Measurements from ENCODE around the gene TMEM14A. TPM values are rescaled to one million over a fixed set of nuclear protein-coding genes. Genes with fewer than 3 reads are reported as not detected.
"Not testable (repeated sequence)": the region's sequence is repeated elsewhere in the genome, so short reads cannot be mapped to it uniquely, and the experiment has no call there.

TMEM14A gene
- total RNA-seq, 1 donor from 2014 or later, result 14.6 TPM

DNA sequence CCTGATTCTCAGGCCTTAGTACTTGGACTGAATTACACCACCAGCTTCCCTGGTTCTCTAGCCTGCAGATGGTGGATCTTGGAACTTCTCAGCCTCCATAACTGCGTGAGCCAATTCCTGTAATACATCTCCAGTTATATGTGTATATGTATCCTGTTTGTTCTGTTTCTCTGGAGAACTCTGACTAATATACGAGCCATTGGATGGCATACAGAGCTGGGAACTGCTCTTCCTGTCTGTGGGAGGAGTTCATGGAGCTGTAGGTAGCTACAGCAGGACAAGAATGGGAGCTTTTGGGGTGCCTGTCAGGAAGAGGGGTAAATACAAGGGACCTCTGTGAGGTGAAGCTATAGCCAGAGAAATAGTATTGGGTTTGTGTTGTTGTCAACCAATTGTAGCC, 41.2 kb downstream of the TMEM14A start:
- no peak overlapping the region for H3K4me3 ChIP-seq
- DNase-seq (no peak), ATAC-seq (no peak)
- H3K4me1 ChIP-seq, result no peaks in the 10 kb centered on the region
- intact Hi-C loops (cut with DNase I), result no loop called here
- TF ChIP-seq, protein P1, sequence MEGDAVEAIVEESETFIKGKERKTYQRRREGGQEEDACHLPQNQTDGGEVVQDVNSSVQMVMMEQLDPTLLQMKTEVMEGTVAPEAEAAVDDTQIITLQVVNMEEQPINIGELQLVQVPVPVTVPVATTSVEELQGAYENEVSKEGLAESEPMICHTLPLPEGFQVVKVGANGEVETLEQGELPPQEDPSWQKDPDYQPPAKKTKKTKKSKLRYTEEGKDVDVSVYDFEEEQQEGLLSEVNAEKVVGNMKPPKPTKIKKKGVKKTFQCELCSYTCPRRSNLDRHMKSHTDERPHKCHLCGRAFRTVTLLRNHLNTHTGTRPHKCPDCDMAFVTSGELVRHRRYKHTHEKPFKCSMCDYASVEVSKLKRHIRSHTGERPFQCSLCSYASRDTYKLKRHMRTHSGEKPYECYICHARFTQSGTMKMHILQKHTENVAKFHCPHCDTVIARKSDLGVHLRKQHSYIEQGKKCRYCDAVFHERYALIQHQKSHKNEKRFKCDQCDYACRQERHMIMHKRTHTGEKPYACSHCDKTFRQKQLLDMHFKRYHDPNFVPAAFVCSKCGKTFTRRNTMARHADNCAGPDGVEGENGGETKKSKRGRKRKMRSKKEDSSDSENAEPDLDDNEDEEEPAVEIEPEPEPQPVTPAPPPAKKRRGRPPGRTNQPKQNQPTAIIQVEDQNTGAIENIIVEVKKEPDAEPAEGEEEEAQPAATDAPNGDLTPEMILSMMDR (IDR thresholded peaks at IDR 0.05), result no peak
- H3K9me3 ChIP-seq, result no peaks in the 10 kb centered on the region
- no peak overlapping the region for H3K27ac ChIP-seq
- H3K27me3 ChIP-seq (ENCODE audit: low read depth), result no peaks in the 10 kb centered on the region
- no peaks in the 10 kb centered on the region for H3K36me3 ChIP-seq

DNA sequence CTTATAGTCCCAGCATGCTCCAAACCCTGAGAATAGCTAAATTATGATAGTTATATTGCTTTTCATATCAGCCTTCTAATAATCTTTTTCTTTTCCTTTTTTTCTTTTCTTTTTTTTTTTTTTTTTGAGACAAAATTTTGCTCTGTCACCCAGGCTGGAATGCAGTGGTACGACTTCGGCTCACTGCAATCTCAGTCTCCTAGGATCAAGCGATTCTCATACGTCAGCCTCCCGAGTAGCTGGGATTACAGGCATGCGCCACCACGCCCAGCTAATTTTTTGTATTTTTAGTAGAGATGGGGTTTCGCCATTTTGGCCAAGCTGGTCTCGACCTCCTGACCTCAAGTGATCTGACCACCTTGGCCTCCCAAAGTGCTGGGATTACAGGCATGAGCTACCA, 43.8 kb downstream of the TMEM14A start:
- intact Hi-C loops (cut with DNase I); H3K4me3 ChIP-seq; H3K36me3 ChIP-seq; H3K27me3 ChIP-seq (ENCODE audit: low read depth); H3K9me3 ChIP-seq; ATAC-seq; DNase-seq; H3K4me1 ChIP-seq; H3K27ac ChIP-seq: not testable (repeated sequence)

DNA sequence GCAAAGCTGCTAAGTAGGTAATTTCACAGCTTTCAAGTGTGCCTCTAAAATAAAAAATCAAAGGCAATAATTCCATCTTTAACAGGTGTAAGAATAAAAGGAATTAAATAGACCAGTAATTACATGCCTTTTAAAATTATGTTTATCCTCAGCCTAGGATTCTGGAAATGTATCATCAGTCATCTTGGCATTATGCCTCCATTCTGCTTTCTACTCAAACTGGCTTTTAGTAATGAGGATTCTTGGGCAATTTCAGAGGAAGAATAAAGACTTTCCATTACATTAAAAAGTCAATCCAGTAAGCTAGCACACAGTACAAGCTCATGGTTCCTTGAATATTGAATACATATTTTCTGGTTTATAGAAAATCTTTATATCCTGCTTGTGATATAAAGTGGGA, 47.6 kb downstream of the TMEM14A start:
- intact Hi-C loops (cut with DNase I), result no loop called here
- ATAC-seq (no peak), DNase-seq (no peak)
- H3K4me3 ChIP-seq, result no peak overlapping the region
- H3K36me3 ChIP-seq, result no peaks in the 10 kb centered on the region
- no peaks in the 10 kb centered on the region for H3K9me3 ChIP-seq
- TF ChIP-seq, protein P1 (IDR thresholded peaks at IDR 0.05), result no peak
- no peaks in the 10 kb centered on the region for H3K4me1 ChIP-seq
- H3K27me3 ChIP-seq (ENCODE audit: low read depth), result no peaks in the 10 kb centered on the region
- no peak overlapping the region for H3K27ac ChIP-seq

DNA sequence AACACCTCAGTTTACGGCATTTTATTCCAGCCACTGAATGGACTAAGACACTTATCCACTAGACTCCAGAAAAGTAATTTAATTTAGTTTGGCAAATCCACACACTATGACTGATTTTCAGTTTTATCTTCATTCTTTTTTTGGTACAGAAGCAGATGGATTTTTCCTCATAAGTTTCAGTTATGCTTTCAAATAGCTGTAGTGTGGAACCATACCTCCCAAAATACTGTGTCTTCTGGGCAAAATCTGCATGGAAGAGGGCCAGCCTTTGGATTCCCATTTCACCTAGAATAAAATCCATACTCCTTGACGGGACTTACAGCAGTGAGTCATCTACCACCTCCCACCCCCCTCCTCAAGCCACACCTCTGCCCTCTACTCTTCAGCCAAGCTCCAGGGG, 49.4 kb downstream of the TMEM14A start:
- intact Hi-C loops (cut with DNase I), result no loop called here
- Histone ChIP-seq H3K4me3 (no peak overlapping the region), H3K4me1 (no peaks in the 10 kb centered on the region), H3K27ac (no peak overlapping the region), H3K9me3 (no peaks in the 10 kb centered on the region), H3K27me3 (ENCODE audit: low read depth) (no peaks in the 10 kb centered on the region), H3K36me3 (no peaks in the 10 kb centered on the region)
- DNase-seq, result no peak
- TF ChIP-seq, protein P1 (IDR thresholded peaks at IDR 0.05), result no peak
- ATAC-seq, result no peak

DNA sequence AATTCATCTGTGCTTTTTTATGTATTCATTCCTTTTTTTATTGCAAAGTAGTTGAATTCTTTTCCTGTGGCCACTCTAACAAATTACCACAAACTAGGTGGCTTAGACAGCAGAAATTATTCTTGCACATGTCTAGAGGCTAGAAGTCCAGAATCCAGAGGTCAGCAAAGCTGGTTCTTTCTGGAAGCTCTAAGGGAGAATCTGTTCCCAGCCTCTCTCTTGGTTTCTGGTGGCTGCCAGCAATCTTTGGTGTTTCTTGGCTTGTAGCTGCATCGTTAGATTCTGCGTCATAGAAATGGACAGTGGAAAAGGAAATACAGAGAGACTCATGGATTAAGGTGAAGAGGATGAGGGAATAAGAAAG, 53.1 kb downstream of the TMEM14A start:
- intact Hi-C loops (cut with DNase I), result no loop called here
- Histone ChIP-seq H3K9me3 (no peaks in the 10 kb centered on the region), H3K27ac (no peak overlapping the region), H3K36me3 (no peaks in the 10 kb centered on the region), H3K4me1 (no peaks in the 10 kb centered on the region), H3K27me3 (ENCODE audit: low read depth) (no peaks in the 10 kb centered on the region), H3K4me3 (no peak overlapping the region)
- ATAC-seq (no peak), DNase-seq (no peak)
- TF ChIP-seq, protein P1 (IDR thresholded peaks at IDR 0.05), result no peak

DNA sequence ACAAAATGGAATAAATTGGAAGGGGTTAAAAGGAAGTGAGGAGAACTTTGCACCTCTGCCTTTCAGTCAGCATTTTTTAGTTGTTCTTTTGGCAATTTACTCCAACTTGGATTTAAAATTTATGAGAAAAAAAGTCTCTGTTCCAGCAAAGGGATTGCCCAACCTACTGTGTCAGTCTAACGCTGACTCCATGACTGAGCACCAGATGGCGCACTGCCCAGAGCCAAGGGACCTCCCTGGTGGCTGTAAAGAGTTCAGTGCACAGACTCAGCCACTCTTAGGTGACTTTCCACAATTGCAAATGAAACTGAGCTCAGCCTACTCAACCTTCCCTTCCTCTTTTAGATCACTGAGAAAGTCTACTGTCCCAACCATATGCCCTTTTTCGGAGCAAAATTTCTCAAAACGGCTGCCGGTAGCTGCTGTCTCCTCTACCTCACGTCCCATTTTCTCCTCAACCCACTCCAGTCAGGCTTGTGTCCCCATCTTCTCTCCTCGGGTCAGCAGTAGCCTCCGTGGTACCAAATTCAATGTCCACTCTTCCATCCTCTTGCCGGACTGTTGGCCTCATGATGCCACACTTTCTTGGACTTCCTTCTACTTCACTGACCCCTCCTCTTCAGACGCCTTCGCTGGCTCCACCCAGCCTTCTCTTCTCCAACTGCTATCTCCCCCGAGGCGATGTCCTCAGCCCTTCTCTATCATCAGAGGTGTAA, 53.7 kb downstream of the TMEM14A start:
- DNase-seq (peak; percentile 82), ATAC-seq (peak; percentile 87 to 91)
- no peak overlapping the region for H3K27ac ChIP-seq
- intact Hi-C loops (cut with DNase I), result no loop called here
- no peak overlapping the region for H3K4me3 ChIP-seq
- TF ChIP-seq, protein P1 (IDR thresholded peaks at IDR 0.05), result peak; percentile 41
- no peaks in the 10 kb centered on the region for H3K36me3 ChIP-seq
- no peaks in the 10 kb centered on the region for H3K27me3 ChIP-seq (ENCODE audit: low read depth)
- H3K4me1 ChIP-seq, result no peaks in the 10 kb centered on the region
- no peaks in the 10 kb centered on the region for H3K9me3 ChIP-seq

Measured in lower lobe of right lung (tissue), 2 donors.